Islet of Langerhans (tissue), 1 donor: ENCODE results near the gene LMNTD2.

Experiments used
- FAIRE-seq: peaks from one replicate; lab custom pipeline; 2011; peaks lifted over from hg19 to GRCh38; lab: Jason Lieb, UNC

Gene LMNTD2

DNA sequence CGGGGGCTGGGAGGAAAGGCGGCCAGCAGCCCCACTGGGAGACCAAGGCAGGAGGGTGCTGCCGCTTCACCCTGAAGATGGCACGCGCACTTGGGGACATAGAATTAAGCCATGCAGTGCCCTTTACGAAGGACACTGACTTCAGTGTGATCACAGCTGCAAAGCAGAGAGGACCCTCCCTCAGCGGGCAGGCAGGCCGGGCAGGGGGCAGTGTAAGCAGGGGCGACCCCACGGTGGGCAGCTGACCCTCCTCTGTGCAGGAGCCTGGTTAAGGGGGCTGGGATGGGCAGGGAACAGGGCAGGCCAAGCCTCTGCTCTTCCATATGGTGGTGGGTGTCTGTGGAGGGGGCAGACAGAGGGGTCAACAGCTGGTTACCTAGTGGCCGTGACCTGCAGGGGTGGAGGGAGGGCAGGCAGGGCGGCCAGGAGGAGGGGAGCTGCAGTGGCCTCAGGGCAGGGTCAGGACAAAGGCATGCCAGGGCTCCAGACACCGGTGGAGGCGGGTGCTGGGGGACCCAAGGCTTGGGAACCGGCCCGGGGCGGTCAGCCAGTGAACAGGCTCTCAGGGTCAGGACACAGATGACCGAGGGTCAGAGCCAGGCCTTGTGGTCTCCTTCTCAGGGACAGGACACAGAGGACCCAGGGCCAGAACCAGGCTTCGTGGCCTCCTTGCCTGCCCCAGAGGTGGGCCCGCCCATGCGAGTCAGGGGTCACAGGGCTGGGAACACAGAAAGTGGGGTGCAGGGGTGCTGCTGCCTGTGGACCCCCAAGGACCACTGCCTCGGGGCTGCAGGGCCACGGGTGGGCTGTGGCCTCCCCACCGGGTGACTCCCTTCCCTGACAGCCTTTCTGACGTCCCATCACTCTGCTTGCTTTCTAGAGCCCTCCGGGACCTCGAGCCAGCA lies 7.2 kb downstream of the LMNTD2 start:
- no peak for FAIRE-seq

DNA sequence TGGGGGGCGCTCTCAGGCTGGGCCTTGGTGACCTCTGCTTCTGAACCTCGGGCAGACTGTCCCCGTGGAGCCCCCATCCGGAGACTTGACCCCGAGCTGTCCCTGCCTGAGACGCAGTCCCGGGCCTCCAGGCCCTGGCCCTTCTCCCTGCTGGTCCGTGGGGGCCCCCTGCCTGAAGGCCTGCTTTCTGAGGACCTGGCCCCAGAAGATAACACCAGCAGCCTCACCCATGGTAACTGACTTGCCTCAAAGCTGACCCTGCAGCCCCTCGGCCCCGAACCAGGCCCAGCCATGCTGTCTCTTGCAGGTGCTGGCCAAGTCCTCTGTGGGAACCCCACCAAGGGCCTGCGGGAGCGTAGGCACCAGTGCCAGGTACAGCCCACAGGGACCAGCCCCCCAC lies 8.9 kb downstream of the LMNTD2 start:
- no peak for FAIRE-seq

DNA sequence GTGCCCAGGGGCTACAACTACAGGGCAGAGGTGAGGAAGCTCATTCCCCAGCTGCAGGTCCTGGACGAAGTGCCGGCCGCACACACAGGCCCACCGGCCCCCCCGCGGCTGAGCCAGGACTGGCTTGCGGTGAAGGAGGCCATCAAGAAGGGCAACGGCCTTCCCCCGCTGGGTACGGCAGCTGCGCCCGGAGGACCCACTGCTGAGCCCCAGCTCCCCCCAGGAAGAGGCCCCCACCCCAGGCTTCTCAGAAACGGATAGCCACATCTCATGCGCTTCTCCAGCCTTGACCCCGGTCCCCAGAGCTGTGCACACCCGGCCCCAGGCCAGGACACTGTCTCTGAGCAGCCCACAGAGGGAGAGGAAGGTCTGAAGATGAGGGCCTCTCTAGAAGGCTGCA lies 9.4 kb downstream of the LMNTD2 start:
- no peak for FAIRE-seq

DNA sequence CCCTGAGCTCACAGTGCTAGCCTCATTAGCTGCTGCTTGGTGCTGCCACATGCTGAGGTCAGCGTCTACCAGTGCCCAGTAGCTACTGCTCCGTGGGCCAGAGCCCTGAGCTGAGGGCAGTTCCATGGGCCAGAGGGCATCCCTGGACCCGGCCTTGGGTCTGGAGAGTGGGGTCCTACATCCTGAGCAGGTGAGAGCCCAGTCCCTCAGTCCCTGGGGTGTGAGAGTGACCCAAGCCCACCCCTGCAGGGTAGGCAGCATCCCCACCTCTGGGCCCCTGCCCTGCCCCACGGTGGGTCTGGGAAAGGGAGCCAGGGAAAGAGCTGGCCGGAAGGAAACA lies 9.8 kb downstream of the LMNTD2 start:
- FAIRE-seq = no peak

DNA sequence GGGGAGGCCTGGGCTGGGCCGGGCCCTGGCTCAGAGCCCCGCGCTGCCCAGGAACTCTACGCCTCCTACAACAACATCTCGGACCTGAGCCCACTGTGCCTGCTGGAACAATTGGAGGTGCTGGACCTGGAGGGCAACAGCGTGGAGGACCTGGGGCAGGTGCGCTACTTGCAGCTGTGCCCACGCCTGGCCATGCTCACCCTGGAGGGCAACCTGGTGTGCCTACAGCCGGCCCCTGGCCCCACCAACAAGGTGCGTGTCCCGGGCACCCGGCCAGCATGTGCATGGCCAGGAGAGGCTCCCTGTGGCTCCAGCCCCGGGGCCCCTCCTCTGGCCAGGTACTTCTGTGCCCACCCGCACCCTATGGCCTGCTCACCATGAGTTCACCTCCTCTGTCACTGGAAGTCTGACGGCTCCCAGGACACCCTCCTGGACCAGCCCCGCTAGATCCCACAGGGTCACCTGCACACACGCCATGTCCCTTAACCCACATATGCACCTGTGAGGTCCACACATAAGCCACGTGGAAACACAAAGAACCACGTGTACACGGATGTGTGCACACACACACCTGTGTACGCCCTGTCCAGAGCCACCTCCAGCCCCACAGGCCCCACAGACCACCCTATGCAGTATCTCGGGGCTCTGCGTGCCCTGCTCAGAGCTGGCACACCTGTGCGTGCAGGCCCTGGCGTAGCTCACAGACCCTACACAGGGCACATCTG lies 10.4 kb downstream of the LMNTD2 start:
- no peak for FAIRE-seq

DNA sequence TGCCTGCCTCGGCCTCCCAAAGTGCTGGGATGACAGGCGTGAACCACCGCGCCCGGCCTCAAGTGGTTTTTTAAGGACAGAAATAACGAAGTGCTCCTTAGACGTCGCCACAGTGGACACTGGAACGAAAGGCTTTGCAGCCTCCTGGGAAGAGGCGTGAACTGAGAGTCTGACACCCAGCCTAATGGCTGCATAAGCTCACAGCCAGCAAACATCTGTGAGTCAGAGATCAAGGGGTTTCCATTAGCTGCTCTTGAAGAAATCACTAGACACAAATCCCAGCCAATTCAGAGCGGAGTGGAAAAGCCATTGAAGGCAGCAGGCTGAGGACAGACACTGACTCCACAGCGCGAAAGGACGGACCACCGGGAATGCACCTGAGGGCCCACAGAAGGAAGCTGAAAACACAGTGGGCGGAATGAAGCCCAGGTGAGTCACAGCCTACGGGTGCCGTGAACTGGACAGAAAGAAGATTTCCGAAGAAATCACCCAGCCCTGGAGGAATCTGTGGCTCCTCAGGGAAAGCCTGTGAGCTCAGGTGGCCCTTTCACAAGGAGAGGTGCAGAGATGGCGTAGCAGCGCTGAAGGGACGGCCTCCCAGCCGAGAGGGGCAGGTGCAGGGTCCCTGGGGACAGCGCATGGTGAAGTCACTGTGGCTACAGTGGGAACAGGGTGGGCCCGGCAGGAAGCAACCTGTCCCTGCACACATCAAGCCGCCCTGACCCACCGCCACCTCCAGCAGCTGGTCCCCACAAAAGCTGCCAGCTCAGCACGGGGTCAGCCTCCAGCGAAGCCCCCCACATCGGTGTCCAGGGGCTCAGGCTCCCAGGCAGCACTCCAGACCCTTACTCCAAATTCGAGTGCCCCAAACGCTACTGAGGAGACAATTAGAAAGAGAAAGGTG lies 11.6 kb downstream of the LMNTD2 start:
- no peak for FAIRE-seq

DNA sequence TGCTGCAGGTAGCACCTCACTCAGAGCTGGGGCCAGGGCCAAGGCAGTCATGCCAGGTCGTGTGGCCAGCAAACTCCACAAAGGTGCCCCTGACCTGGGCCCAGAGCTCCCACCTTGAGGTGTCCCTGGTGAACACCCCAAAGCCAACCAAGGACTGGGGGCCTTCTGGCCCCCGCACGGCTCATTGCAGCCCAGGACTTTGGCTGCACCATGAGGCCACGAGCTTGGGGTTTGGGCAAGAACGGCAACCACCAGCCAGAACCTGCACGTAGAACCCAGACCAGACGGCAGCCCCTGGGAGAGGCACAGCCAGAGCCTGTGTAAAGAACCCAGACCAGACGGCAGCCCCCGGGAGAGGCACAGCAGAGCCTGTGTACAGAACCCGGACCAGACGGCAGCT lies 15.4 kb downstream of the LMNTD2 start:
- FAIRE-seq = no peak

DNA sequence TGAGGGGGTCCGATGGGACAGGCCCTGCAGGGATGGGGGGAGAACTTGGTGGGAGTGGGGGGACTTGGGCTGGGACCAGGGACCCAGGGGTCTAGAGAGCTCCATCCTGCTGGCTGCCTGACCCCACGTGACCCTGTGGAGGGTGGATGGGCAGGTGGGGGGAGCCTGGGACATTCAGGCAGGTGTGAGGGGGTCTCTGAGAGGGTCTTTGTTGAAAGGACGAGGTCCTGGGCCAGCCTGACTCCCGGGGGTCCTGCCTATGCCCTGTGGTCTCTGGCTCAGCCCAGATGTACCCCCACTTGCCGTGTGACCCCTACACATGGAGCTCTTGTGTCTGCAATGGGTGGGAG lies 15.7 kb downstream of the LMNTD2 start:
- FAIRE-seq = no peak

DNA sequence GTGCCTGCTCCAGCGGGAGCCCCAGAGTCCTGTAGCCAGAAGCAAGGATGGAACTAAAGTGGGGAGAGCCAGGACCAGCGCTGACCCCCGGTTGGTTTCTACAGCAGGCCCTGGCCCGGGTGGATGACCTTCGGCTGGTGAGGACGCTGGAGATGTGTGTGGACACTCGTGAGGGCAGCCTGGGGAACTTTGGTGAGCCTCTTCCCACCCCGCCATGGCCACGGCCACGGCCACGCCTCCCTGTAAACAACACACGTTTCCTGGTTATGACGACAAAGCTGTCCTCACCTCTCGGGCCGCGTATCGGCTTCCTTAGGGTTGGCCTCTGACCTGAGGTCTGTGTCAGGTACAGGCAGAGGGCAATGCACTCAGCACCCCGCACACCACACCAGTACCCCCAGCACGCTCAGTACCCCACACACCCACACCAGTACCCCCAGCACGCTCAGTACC lies 19.1 kb downstream of the LMNTD2 start:
- no peak for FAIRE-seq

DNA sequence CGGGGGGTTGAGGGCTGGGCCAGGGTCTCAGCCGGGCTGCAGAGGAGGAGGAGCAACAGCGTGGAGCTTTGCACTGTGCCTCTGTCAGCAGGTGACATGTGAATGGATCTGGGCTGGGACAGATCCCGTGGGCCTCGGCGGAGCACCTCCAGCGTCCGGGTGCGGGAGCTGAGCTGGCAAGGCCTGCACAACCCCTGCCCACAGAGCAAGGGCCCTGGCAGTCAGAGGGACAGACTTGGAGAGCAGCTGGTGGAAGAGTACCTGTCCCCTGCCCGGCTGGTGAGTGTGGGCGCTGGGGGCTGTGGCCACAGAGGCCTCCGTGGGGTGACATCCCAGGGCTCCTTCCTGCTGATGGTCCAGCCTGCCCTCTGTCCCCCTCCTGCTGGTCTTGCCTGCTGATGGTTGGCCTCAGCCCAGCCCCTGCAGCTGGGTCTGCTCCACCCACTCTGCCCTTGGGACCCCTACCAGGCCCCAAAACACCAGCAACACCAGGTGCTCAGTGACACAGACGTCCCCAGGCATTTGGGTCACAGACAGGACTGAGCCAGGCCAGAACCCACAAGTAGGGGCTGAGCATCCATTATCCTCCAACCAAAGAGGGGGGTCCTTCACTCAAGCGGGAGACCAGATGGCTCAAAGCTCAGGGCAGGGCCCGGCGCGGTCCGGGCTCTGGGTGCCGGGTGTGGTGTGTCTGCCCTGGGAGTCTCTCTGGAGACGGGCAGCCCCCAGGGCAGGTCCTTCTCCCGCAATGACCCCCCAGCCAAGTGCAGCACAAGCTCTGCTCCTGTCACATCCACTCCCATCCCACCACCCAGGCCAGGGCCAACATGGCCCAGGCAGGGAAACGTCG lies 19.7 kb downstream of the LMNTD2 start:
- FAIRE-seq = no peak

DNA sequence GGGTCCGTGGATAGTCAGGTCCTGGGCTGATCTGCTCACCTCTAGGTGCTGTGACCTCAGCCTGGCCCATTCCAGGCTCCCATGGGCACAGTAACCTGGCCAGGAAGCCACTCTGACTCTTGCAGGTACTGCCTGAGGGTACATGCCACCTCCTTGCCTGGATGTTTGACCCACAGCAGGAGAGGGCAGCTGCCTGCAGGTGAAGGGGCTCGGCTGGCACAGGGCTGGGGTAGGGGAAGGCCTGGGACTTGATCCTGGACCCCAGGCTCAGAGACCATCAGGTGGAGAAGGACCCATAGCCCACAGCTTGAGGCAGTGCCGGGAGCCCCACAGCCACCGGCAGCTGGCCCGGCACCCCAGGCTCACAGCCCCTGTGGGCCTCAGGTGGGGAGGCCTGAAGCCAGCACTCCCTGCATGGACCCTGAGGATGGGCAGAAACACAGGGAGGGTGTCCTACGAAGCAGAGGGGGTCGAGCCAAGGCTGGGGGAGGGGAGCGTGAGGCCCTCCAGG lies 20.5 kb downstream of the LMNTD2 start:
- no peak for FAIRE-seq

DNA sequence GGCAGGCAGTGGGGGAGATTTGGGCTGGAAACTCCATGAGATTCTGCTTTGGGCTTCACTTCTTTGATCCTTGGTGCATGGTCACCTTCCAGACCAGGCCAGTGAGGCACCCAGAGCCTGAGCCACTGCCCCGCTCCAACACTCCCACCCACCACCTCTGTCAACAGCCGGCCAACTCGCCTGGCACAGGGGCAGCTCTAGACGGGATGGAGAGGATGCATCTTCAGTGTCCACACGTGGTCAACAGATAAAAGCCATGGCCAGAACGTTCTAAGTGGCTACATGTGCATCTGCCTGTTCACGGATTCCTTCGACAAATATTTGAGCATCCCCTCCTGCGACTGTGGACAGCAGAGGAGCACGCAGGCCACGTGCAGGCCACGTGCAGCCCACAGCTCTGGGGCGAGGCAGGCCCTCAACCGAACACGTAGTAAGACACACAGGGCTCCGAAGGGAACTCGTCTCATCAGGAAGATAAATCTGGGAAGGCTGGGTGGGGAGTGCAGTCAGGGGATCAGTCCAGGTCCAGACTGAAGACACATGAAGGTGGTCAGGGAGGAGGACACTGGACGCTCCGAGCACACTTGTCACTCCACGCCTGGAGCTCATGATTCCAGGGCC lies 22.0 kb downstream of the LMNTD2 start:
- FAIRE-seq = no peak

DNA sequence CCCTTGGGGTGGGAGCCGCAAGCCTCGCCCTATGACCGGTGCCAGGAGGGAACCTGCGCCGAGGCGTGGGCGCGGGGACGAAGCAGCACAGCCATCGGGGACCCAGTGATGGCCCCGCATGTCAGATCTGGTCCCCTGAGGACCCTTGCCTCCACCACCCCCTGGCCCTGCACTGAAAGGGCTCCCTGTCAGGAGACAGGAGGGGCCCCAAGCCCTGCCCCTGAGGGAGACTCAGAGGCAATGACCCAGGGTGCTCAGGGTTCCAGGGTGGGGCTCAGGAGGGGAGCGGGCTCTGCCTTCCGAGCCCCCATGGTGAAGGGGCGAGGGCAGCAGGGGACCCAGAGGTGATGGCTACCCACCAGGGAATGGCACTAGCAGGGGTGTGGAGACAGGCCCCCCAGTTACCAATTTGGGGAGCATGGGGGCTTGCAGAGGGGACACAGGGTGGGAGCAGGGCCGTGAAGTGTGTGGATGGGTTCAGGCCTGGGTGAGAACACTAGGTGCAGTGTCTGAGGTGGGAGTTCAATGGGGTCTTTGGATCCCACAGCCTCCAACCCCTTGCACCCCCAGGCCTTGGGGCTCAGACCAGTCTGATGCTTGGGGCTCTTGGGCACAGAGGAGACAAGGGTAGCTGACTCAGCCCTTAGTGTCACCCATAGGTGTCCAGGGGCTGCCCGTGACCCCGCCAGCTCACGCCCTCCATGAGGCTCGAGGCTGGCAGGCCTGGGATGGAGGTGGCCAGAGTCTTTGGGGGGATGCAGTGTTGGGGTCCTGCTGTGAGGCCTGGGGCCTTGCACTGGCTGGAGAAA lies 22.7 kb downstream of the LMNTD2 start:
- FAIRE-seq = no peak

DNA sequence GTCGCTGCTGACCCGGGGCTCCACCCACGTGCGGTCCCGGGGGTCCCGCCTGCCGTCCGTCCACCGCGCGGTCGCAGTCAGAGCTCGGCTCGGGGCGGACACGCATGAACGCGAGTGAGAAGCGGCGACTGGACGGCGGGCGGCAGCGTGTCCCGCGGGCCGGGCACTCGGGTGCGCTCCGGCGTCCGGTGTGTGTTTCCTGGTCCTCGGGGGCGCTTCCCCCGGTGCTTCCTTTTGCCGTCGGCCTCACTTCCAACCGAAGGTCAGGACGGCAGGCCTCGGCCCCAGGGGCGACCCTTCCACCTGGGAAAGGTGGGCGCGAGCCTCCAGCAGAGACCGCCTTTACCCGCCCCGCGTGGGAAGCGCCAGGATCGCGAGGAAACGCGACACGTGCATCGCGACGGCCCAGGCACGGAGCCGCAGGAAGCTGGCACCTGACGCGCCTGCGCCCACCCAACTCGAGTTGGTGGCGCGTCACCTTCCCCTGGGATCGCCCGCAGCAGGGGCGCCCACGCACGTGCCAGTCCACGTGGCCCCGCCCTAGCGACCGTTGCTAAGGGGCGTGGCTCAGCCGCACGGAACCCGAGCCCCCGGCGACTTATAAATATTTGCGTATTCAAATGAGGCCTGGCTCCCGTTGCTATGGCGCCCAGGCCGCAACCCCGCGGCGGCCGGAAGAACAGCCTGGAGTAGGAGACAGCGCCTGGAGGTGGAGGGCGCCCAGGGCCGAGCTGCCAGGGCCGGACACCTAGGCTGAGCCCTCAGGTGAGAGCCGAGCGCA lies 23.5 kb downstream of the LMNTD2 start, which contains the start of gene LRRC56:
LRRC56 (plus strand) TSS at position 687 of the 781 bp plus-strand sequence. CDS start 3,158 bp downstream, outside the sequence.
- FAIRE-seq = no peak

DNA sequence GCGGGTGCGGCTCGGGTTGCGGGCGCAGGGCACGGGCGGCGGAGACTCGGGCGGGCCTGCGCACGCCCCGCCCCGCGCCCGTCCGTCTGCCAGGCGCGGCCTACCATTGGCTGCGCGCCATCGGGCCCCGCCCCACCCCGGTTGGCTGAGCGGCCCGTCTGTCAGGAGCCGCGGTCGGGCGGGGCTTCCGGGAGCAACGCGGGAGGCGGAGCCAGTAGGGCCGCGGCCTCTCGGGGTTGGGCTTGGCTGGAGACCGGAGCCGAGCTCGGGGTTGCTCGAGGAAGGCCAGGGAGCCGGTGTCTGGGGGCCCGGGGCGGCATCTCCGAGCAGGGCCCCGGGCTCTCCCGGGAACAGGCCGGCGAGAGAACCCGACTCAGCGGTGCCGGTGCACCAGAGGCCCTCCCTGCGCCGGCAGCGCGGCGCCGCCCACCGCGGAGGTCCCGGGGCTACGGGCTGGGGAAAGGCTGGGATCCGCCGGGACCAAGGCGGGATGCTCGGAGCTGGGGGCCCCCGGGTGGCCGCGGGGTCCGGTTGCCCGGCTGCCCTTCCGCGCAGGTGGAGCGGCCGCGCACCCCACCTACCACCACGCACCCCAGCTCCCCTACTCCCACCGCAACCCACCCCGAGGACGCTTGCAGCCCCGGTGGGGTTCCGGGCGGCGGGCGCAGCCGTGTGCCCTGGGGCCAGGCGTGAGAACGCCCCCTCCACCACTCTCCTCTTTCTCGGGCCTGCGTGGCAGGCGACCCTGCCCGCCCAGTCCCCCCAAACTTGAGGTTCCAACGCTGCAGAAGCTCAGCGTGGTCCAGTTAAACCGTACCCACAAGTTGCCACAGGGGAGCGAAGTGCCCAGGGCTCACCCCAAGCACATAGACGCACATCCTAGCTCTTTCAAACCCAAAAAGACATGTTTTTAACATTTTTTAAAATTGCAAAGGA lies 24.8 kb downstream of the LMNTD2 start, which contains the start of gene HRAS:
HRAS (minus strand) TSS at position 58 of the 936 bp plus-strand sequence.
- FAIRE-seq = no peak

DNA sequence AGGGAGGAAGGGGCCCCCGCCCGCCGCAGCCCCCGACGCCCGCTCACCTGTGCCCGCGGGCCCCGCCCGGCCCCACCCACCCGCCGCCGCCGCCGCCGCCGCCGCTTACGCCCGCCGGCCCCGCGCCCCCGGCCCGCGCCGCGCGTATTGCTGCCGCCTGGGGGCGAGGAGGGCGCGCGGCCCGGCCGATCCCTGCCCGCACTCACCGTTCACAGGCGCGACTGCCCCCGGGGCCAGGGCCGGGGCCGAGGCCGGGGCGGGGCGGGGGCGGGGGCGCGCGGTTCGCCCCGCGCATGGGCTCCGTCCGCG lies 25.4 kb downstream of the LMNTD2 start:
- no peak for FAIRE-seq

DNA sequence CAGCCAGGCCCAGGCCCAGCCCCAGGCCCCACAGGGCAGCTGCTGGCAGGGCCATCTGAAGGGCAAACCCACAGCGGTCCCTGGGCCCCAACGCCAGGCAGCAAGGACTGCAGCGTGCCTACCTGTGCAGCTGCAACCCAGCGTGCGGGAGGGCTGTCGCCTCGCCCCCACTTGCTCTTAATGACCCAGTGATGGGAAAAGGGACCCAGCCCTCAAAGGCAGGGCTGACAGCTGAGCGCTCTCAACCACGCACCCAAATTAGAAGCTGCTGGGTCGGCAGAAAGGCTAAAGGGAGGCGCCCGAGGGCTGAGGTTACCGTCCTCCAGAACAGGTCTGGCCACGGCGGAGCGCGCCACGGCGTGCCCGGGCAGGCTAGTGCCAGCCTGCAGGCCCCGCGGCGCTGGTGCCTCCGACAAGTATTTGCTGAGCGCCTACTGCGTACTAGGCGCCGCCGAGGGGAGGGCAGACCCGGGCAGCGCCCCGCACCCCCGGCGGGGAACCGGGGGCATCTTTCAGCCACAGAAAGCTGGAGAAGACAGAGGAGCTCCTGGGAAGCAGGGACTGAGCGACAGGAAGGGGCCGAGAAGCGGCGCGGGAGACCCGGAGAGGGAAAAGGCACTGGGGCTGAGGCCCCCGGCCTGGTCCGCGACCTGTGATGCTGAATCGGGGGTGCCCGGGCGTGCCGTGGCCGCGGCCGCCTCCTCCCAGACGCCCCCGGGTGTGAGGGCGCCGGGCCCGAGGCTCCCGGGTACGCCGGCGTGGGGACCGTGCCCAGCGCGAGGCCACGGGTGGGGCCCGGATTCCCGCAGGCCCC lies 25.9 kb downstream of the LMNTD2 start:
- no peak for FAIRE-seq
